Stimulated activated CD4-positive, alpha-beta T cell treated with anti-CD3 and anti-CD28 coated beads, Interleukin-4, amount 100 ng/mL, for 48 hours (primary cell): ENCODE measurements around the gene WDR27.
"Not testable (repeated sequence)": the region's sequence is repeated elsewhere in the genome, so short reads cannot be mapped to it uniquely, and the experiment has no call there.

Experiments
- DNase-seq, 2 donors: peaks; one replicate each; pipeline ENCODE4 v3.0.0-alpha.2; 2020; ENCODE audit warnings: low read depth in 2 of 2

WDR27 gene

DNA sequence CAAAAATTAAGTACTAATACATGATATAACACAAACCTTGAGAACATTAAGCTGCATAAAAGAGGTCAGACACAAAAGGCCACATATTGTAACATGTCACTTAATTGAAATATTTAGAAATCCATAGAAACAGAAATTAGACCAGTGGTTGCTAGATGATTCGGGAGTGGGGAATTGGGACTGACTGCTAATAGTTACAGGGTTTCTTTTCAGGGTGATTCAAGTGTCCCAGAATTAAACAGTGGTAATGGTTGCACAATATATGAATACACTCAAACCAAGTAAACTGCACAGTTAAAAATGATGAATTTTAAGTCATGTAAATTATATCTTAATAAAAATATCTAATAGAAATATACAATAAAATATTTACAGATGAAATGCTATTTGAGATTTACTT lies 174.5 kb downstream of the WDR27 start:
- DNase-seq: no peak

GRCh38 chr6:169521825-169522224 lies 180.0 kb downstream of the WDR27 start:
- no peak for DNase-seq

DNA sequence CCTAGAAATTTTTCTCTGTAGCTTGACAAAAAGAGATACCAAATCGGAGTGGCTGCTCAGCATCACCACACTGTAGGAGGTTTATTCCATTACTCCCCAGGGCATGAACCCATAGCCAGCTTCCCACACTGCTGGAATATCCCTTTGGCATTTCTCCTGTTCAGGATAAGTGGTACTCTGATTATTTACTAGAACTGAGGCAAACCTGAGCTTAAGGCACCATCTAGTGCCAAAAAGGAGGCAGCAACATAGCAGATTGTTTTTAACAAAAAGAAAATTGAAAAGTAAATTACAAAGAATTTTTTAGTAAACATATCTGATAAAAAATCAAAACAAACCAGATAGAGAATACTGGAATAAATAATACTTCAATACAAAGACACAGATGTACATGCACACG lies 181.7 kb downstream of the WDR27 start:
- DNase-seq: no peak

GRCh38 chr6:169518451-169518850 lies 183.4 kb downstream of the WDR27 start:
- no peak for DNase-seq

- DNase-seq: no peak
Observed at GRCh38 chr6:169513478-169514193, 188.2 kb downstream of the WDR27 start.

DNA sequence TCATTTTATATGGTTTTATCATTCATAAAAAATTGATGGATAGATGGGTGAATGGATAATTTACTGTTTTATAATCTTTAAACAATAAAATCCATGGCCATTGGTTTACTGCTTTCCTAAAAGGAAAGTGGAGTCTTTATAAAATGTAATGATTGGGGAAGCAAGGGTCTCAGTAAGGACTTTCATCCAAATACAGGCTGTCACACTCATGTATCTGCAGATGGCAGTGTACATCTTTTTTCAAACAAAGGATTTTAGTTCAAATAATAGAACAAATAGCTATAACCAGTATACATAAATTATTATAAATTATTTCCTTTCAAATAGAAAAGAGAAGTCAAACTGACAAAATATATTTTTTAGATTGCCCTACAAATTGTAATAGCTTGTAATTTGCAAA lies 190.0 kb downstream of the WDR27 start:
- DNase-seq: not testable (repeated sequence)

- DNase-seq: no peak
Observed at GRCh38 chr6:169510871-169511270, 191.0 kb downstream of the WDR27 start.

DNA sequence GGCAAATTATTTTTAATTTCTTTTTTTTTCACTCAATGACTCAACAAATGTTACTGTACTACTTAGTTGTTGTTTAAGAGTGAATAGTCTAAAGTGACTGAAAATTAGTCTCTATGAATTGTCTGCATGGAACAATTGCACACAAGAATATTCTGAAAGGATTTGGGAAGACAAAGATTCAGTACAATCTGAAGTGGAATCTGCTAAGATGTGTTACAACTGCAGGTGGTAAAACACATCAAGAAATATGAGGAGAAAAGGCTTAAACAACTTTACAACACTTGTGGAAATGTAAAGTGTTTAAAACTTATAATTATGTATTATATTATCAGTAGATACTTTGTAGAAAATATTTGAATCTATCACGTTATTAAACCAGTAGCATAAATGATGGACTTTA lies 193.4 kb downstream of the WDR27 start:
- no peak for DNase-seq

- no peak for DNase-seq
Observed at GRCh38 chr6:169503422-169504152, 198.2 kb downstream of the WDR27 start.

DNA sequence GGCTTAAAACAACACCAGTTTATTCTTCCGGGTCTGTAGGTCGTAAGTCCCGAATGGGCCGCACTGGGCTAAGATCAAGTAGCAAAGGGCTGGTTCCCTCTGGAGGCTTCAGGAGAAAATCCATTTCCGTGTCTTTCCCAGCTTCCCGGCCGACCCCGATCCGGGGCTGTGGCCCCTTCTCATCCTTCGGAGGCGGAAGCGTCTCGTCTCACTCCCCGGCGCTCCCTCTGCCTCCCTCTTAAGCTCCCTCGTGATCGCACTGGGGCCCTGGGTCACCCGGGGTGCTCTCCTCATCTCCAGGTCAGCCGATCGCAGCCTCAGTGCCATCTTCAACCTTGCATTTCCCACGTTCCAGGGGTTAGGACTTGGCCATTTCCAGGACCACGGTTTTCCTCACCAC lies 199.4 kb downstream of the WDR27 start:
- DNase-seq: no peak

DNA sequence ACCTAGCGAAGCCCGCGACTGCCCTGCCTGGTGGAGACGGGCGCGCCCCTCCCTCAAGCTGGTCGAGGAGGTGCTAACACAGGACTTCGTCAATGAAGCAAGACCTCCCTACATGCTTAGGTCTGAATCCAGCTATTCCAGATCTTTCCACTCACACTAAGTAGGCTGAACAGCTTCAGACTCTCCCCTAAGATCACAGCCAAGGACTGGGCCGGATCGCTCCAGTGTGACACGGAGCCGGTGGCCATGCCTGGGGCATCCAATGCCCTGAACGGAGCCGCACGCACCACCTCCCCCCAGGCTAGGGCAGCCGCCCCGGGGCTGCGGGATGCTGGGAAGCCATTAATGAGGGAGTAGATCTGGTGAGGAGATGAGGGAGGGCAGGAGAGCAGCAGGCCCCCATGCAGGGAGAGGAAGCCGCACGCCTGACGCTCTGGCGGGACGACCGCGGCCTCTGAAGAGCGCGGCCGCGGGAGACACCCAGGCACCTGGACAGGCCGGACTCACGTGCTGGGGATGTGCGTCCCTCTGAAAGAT lies 200.0 kb downstream of the WDR27 start:
- DNase-seq: no peak

DNA sequence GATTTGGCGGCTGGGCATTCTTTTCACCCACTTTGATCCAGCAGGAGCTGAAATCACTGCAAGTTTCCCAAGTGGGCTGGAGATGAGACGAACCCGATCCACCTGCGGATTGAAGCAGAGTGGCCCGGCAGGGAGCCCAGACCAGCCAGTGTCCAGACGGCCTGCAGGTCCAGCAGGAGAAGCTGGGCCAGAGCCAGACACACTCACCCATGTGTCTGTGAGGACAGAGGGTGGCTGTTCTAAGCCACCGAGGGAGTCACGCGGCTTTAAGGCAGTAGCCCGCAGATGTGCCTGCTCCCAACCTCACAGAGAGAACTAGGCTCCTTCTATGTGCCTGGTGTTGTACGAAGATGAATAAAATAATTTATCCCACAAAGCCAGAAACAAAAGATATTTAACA lies 200.7 kb downstream of the WDR27 start:
- no peak for DNase-seq

GRCh38 chr6:169500688-169501087 lies 201.1 kb downstream of the WDR27 start:
- DNase-seq: no peak

DNA sequence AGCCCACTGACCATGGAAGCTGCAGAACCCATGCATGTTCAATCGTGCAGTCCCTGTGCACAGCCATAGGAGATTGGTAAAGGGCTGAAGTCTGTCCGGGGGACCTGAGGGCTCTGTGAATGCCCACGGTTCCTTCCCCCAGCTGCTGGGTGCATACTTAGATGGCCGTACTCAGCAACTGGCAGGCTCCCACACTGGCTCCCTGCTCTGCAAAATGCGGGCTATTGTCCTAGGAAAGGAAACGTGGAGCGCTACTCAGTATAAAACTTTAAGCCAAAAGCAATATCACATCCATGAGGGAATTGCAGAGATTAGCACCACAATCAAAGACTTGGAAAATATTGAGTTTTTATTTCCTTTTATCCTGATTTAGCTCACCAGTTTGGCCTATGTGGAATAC lies 202.0 kb downstream of the WDR27 start:
- DNase-seq: no peak

- no peak for DNase-seq
Observed at GRCh38 chr6:169498916-169499513, 202.8 kb downstream of the WDR27 start.

DNA sequence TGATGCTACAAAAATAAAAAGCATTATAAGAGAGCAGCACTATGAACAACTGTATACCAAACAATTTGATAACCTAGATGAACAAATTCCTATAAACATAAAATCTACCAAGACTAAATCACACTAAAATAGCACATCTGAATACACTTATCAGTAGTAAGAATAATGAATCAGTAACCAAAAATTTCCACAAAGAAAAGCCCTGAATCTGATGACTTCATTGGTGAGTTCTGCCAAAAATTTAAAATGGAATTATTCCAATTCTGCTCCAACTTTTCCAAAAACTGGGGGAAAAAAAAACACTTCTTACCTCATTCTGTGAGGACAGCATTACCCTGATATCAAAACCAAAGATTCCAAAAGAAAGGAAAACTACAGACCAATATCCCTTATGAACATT lies 206.2 kb downstream of the WDR27 start:
- DNase-seq: no peak

GRCh38 chr6:169494038-169494437 lies 207.8 kb downstream of the WDR27 start:
- no peak for DNase-seq

- no peak for DNase-seq
Observed at GRCh38 chr6:169491482-169491881, 210.3 kb downstream of the WDR27 start.

DNA sequence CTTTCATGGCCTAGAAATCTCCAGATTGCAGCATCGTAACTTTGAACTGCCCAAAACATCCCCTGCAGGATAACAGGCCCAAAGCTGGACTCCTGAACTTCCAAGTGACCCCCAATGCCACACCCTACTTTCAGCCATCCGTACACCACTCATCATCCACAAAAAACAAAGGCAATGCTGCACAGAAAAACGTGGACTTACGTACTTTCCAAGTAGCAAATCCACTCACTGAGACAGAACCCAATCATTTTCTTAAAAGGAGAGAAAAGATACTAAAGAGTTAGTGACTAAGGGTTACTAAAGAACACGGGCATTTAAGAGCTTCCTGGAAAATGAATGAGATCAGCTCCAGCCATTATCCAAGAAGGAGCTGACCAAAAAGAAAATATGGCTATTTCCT lies 211.0 kb downstream of the WDR27 start:
- no peak for DNase-seq

- no peak for DNase-seq
Observed at GRCh38 chr6:169490246-169490641, 211.6 kb downstream of the WDR27 start.

GRCh38 chr6:169489563-169490245 lies 212.1 kb downstream of the WDR27 start:
- DNase-seq: no peak
